Fibroblast of pulmonary artery (primary cell): ENCODE results near the gene PPAT.

Experiments
- DNase-seq: peaks from one replicate; pipeline ENCODE4 v3.0.0-alpha.2; 2010; ENCODE audit warnings: low read depth
- H3K4me3 ChIP-seq: replicated peaks from 2 replicates; pipeline ENCODE4 v1.5.1; 2011; ENCODE audit warnings: low read depth, mild to moderate bottlenecking, control low read depth, low read length, moderate library complexity
- CTCF ChIP-seq: IDR thresholded peaks from 2 replicates; pipeline ENCODE4 v1.5.1; 2011; ENCODE audit warnings: mild to moderate bottlenecking, control low read depth, low read length, inconsistent platforms; ENCODE audit errors: missing control alignments

PPAT gene

GRCh38 chr4:56424697-56425514 lies 10.5 kb downstream of the PPAT start:
- DNase-seq: peak; percentile 67
- H3K4me3 ChIP-seq: no peak overlapping the region
- TF ChIP-seq CTCF: peak; percentile 67

- no peak for DNase-seq
- TF ChIP-seq CTCF: no peak
- H3K4me3 ChIP-seq: no peak overlapping the region
These were observed 11.2 kb downstream of the PPAT start for GRCh38 chr4:56424176-56424575.

- no peak for DNase-seq
- TF ChIP-seq CTCF: no peak
- H3K4me3 ChIP-seq: no peak overlapping the region
These were observed 18.0 kb downstream of the PPAT start for GRCh38 chr4:56417396-56417795.

GRCh38 chr4:56416349-56416748 lies 19.1 kb downstream of the PPAT start:
- TF ChIP-seq CTCF: no peak
- H3K4me3 ChIP-seq: no peak overlapping the region
- DNase-seq: no peak

GRCh38 chr4:56414135-56414670 lies 21.2 kb downstream of the PPAT start:
- peak; percentile 22 for DNase-seq
- no peak for TF ChIP-seq CTCF
- no peak overlapping the region for H3K4me3 ChIP-seq

- H3K4me3 ChIP-seq: peak overlapping the region; percentile 55
- DNase-seq: peak; percentile 98
- TF ChIP-seq CTCF: no peak
These were observed 25.0 kb downstream of the PPAT start for GRCh38 chr4:56410247-56411062.
